Rectal smooth muscle tissue (tissue), 1 donor: ENCODE data around the gene HORMAD2.
"Not testable (repeated sequence)": the region's sequence is repeated elsewhere in the genome, so short reads cannot be mapped to it uniquely, and the experiment has no call there.

Experiments
- H3K27ac ChIP-seq: one replicate; pipeline ENCODE4 v1.7.0; 2013; ENCODE audit warnings: low read depth, low read length, inconsistent platforms
- H3K27me3 ChIP-seq: one replicate; pipeline ENCODE4 v1.7.0; 2013; ENCODE audit warnings: low read length; ENCODE audit not compliant: control insufficient read depth, insufficient read depth
- H3K36me3 ChIP-seq: one replicate; pipeline ENCODE4 v1.7.0; 2013; ENCODE audit warnings: low read length; ENCODE audit not compliant: control insufficient read depth, insufficient read depth
- H3K4me1 ChIP-seq: one replicate; pipeline ENCODE4 v1.7.0; 2013; ENCODE audit warnings: low read length; ENCODE audit not compliant: control insufficient read depth, insufficient read depth
- H3K4me3 ChIP-seq: one replicate; pipeline ENCODE4 v1.7.0; 2013; ENCODE audit warnings: low read length
- H3K9ac ChIP-seq: one replicate; pipeline ENCODE4 v1.7.0; 2013; ENCODE audit warnings: low read length

Gene HORMAD2

DNA sequence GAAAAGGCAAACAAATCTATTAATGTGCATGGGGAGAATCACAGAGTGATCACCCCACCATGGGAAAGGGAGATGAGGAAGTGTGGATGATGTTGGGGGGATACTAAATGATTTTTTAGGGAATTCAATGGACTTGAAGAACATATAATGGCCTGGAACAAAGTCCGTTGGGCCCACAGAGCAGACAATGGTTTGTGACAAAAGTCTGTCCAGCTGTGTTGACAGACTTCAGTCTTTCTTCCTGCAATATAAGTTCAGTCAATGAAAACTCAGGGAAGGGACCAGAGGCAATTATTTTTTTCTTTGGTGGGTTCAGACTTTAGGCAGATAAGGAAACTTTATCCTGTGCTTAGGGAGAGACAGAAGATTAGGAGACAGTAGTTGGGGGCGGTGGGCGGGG, 18.0 kb upstream of the HORMAD2 start:
- Histone ChIP-seq H3K36me3 (no peaks in the 10 kb centered on the region), H3K4me3 (no peak overlapping the region), H3K9ac (no peak overlapping the region), H3K27me3 (no peaks in the 10 kb centered on the region), H3K27ac (no peak overlapping the region), H3K4me1 (no peaks in the 10 kb centered on the region)

DNA sequence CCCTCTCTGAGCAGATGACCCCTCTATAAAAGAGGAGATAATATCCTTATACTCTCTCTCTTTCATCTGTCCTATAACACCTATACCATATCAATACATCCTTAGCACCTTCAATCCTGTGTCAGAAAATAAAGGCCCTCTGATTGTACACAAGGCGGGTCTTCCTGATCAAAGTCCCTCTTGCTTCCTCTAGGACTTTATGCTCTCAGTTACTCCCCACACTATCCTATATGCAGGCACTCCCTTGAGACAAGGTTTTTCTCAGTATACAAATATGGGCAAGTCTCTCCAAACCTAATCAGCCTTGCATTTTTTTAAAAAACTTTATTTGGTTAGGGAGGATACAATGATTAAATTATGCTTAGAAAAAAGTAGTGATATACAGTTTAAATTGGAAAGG, 17.3 kb upstream of the HORMAD2 start:
- H3K4me3 ChIP-seq, result no peak overlapping the region
- no peaks in the 10 kb centered on the region for H3K4me1 ChIP-seq
- no peak overlapping the region for H3K27ac ChIP-seq
- H3K27me3 ChIP-seq, result no peaks in the 10 kb centered on the region
- H3K36me3 ChIP-seq, result no peaks in the 10 kb centered on the region
- no peak overlapping the region for H3K9ac ChIP-seq

DNA sequence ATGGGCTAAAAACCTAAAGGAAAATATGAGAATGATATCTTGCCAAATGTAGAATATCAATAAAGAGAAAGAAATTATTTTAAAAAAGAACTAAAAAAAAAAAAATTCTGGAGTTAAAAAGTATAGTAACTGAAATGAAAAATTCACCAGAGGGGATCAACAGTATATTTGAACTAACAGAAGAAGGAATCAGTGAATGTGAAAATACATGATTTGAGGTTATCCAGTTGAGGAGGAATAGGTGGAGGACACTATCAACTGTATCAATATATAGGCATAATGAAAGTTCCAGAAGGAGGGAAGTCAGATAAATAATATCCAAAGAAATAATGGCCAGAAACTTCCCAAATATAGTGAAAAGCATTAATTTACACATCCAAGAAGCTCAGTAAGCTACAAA, 16.1 kb upstream of the HORMAD2 start:
- Histone ChIP-seq H3K4me1 (no peaks in the 10 kb centered on the region), H3K36me3 (no peaks in the 10 kb centered on the region), H3K27ac (no peak overlapping the region), H3K4me3 (no peak overlapping the region), H3K9ac (no peak overlapping the region), H3K27me3 (no peaks in the 10 kb centered on the region)

DNA sequence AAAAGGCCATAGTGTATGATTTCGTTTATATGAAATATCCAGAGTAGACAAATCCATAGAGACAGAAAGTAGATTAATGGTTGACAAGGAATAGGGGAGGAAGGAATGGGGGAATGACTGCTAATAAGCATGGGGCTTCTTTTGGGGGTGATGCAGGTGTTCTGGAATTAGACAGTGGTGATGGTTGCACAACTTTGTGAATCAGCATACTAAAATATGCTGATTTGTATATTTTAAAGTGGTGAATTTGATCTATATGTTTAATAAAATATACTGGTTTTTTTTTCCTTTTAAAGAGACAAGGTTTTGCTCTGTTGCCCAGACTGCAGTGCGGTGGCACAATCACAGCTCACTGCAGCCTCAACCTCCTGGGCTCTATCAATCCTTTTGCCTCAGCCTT, 6.5 kb upstream of the HORMAD2 start:
- H3K4me3 ChIP-seq, result no peak overlapping the region
- no peak overlapping the region for H3K27ac ChIP-seq
- H3K4me1 ChIP-seq, result no peaks in the 10 kb centered on the region
- no peaks in the 10 kb centered on the region for H3K27me3 ChIP-seq
- no peak overlapping the region for H3K9ac ChIP-seq
- no peaks in the 10 kb centered on the region for H3K36me3 ChIP-seq

DNA sequence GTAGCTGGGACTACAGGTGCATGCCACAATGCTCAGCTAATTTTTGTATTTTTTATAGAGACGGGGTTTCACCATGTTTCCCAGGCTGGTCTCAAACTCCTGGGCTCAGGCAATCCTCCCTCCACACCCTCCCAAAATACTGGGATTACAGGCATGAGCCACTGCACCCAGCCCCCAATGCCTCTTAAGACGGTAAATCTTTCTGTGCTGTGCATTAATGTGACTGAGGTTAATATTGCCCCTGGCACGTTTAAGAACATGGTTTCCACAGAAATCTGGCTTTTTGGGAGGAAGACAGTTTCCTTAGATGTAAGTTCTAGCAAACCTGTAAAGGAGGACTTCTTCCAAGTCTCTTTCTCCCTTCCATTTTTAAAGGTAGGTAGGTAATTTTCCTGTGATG, 6.1 kb upstream of the HORMAD2 start:
- Histone ChIP-seq H3K4me1 (no peaks in the 10 kb centered on the region), H3K27ac (no peak overlapping the region), H3K4me3 (no peak overlapping the region), H3K9ac (no peak overlapping the region), H3K36me3 (no peaks in the 10 kb centered on the region), H3K27me3 (no peaks in the 10 kb centered on the region)

DNA sequence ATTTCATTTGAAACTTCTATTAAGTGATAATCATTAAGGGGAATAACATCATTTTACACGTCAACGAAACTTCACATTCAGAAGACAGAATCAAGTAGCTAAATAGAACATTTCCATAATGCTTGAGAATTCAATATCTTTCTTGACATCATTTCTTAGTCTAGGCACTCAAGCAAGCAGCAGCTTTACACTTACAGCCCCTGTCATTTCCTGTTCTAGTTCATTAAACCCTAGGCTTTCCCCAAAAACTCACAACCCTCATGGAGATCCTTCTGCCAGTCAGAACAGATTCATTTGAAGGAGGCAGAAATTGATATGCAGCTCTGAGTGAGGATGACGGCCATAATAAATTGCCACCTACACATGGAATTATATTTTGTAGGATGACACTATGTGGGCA, 5.3 kb upstream of the HORMAD2 start:
- Histone ChIP-seq H3K4me1 (no peaks in the 10 kb centered on the region), H3K36me3 (no peaks in the 10 kb centered on the region), H3K27ac (no peak overlapping the region), H3K9ac (no peak overlapping the region), H3K27me3 (no peaks in the 10 kb centered on the region), H3K4me3 (no peak overlapping the region)

DNA sequence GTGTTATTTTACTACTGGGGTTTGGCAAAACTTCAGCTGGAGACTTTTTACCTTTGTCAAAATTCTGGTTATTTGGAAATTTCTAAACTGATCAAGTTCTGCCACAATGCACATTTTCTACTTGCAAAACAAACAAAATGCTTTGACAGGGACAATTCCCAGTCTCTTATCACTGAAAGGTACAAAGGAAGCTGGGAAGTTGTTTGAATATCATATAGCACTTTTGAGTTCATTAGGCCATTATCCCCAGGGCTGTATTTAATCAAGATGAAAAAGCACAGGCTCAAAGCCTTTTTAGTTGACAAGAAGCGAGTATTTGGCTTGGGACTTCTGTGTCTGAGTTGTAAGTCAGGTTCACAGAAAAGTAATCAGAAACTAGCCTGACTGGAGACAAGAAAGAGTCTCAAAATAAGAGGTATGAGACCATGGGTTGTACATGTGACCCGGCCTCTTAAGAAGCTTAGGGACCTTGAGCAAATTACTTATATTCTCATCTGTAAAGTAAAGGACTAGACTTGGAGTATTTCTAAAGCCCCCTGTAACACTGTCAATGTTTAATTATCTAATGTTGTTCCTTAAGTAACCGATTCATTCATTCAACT, 2.9 kb upstream of the HORMAD2 start:
- H3K27me3 ChIP-seq, result no peaks in the 10 kb centered on the region
- H3K9ac ChIP-seq, result no peak overlapping the region
- no peak overlapping the region for H3K4me3 ChIP-seq
- no peak overlapping the region for H3K27ac ChIP-seq
- H3K4me1 ChIP-seq, result no peaks in the 10 kb centered on the region
- no peaks in the 10 kb centered on the region for H3K36me3 ChIP-seq

DNA sequence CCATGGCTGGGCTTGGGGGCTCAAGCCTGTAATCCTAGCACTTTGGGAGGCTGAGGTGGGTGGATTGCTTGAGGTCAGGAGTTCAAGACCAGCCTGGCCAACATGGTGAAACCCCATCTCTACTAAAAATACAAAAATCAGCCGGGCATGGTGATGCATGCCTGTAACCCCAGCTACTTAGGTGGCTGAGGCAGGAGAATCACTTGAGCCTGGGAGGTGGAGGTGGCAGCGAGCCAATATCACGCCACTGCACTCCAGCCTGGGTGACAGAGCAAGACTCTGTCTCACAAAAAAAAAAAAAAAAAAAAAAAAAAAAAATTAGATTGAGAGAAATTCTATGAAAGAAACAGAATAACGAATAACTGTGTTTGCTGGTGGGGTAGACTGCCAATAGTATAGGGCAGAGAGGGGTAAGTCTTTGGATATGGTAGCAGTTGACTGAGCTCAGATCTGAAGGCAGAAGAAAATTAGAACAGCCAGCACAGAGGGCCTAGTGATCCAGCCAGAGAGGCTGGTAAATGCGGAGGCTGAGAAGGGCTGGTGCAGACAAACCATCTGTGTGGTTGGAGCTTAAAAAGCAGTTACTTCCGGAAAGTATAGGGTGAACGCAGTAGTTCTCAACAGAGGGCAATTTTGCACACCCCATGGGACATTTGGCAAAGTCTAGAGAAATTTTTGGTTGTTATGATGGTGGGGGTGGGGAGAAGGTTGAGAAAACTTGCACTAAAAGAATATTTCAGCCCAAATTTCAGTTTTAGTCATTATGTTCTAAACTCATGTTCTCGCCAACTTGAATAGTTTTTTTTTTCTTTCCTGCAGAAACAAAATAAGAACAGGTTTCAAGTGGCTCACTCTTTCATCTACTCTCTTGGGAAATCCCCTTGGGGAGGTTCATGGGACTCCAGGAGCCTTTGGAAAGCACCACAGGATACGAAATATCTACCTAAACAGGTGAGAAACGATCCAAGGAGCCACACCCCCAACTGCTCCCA, 1.6 kb upstream of the HORMAD2 start:
- Histone ChIP-seq H3K4me1 (no peaks in the 10 kb centered on the region), H3K9ac (no peak overlapping the region), H3K27me3 (no peaks in the 10 kb centered on the region), H3K36me3 (no peaks in the 10 kb centered on the region), H3K4me3 (no peak overlapping the region), H3K27ac (no peak overlapping the region)

DNA sequence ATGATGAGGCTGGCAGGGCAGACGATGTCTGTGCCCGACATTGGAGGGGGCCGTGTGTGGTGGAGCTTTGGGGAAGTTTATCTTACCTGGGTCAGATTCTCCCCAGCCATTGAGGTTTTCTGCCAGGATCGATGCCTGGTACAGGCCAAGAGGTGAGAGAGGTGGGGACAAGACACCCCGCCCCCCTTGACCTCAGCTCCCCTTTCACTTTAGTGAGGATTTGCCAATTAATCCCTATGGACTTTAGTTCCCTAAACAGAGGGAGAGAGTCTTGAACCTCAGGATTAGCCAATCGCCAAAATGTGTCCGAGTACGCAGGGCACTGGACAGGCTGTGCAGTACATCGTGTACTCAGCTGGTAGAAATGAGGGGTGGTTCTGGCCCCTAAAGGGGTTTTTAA, 541 bp downstream of the HORMAD2 start:
- Histone ChIP-seq H3K27me3 (no peaks in the 10 kb centered on the region), H3K9ac (no peak overlapping the region), H3K4me1 (no peaks in the 10 kb centered on the region), H3K27ac (no peak overlapping the region), H3K36me3 (no peaks in the 10 kb centered on the region), H3K4me3 (no peak overlapping the region)

DNA sequence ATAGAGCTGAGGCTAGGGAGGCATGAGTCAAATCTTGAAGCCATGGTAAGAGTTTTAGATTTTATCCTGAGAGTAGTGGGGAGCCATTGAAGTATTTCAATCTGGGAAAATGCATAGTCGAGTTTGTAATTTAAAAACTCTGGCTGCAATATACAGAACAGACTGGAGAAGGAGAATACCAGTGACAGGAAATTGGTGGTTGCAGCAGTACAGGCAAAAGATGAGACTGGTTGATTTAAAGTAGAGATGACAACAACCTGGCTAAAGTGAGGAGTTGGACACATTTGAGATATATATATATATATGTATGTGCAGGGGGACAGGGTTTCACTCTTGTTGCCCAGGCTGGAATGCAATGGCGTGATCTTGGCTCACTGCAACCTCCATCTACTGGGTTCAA, 6.2 kb downstream of the HORMAD2 start:
- no peak overlapping the region for H3K4me3 ChIP-seq
- H3K36me3 ChIP-seq, result no peaks in the 10 kb centered on the region
- no peaks in the 10 kb centered on the region for H3K27me3 ChIP-seq
- no peak overlapping the region for H3K27ac ChIP-seq
- no peak overlapping the region for H3K9ac ChIP-seq
- no peaks in the 10 kb centered on the region for H3K4me1 ChIP-seq

DNA sequence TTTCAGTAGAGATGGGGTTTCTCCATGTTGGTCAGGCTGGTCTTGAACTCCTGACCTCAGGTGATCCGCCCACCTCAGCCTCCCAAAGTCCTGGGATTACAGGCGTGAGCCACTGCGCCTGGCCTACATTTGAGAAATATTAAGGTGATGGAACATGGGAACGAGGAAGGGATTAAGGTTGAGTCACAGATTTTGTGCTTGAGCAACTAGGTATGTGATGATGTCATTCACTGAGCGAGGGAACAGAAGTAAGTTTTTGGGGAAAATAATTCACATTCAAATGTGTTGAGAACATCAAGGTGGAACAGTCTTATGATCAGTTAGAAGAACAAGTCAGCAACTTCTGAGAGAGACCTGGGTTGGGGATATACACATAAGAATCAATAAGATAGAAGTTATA, 6.8 kb downstream of the HORMAD2 start:
- H3K27ac ChIP-seq, H3K36me3 ChIP-seq, H3K27me3 ChIP-seq: not testable (repeated sequence)

DNA sequence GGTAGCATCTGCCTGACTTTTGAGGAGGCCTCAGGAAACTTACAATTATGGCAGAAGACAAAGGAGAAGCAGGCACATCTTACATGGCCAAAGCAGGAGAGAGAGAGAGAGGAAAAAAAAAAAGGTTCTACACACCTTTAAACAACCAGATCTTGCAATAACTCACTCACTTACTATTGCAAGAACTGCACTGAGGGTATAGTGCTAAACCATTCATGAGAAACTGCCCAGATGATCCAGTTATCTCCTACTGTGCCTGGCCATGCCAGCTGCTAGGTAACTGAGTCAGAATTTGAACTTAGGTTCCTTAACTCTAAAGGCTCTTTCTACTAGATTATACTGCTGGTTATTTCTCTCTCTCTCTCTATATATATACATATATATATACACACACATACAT, 7.3 kb downstream of the HORMAD2 start:
- Histone ChIP-seq H3K4me3 (no peak overlapping the region), H3K27me3 (no peaks in the 10 kb centered on the region), H3K4me1 (no peaks in the 10 kb centered on the region), H3K27ac (no peak overlapping the region), H3K9ac (no peak overlapping the region), H3K36me3 (no peaks in the 10 kb centered on the region)

More for the DNA sequence above, 6.8 kb downstream of the HORMAD2 start:
- H3K9ac ChIP-seq, H3K4me1 ChIP-seq, H3K4me3 ChIP-seq: not testable (repeated sequence)

DNA sequence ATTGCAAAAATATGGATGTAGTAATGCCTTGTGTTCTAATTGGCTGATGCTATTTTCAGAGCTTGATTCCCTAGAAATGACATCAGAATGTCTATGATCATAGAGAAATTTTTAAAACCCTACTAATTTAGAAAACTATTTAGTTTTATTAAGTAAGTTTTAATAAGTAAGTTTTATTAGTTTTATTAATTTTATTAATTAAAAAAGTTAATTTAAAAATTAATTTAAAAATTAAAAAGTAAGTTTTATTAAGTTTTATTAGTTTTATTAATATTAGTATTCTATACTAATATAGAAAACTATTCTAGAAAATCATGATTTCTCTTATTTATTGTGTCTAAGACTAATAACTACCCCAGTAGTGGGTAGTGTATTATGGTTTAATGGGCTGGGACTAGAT, 8.2 kb downstream of the HORMAD2 start:
- H3K4me3 ChIP-seq, result no peak overlapping the region
- H3K4me1 ChIP-seq, result no peaks in the 10 kb centered on the region
- H3K36me3 ChIP-seq, result no peaks in the 10 kb centered on the region
- no peak overlapping the region for H3K27ac ChIP-seq
- H3K9ac ChIP-seq, result no peak overlapping the region
- no peaks in the 10 kb centered on the region for H3K27me3 ChIP-seq
